ENCODE results near the gene SINHCAF.

DNA sequence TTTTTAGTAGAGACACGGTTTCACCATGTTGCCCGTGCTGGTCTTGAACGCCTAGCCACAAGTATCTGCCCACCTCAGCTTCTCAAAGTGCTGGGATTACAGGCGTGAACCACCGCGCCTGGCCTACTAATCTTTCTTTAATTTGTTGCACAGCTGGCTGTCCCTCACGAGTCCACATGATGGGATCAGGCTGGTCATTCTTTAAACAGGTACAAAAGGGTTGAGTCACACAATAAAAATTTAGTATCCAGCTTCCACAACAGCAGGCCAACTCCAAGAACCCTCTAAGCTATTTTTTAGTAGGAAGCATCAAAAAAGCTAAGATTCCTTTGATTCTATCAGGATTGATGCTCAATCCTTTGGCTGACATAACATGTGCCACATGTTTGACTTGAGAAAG is 17.8 kb downstream of the SINHCAF start:
- TF ChIP-seq EP300 (conservative IDR thresholded peaks at IDR 0.05; ENCODE audit: poor library complexity, severe bottlenecking) (no peak), POLR2AphosphoS5 (IDR thresholded peaks at IDR 0.05) (no peak), REST (IDR thresholded peaks at IDR 0.05; ENCODE audit: borderline replicate concordance) (no peak), EZH2 (IDR thresholded peaks at IDR 0.05; ENCODE audit: borderline replicate concordance, insufficient read depth, low read length, poor library complexity, severe bottlenecking) (no peak), RAD21 (conservative IDR thresholded peaks at IDR 0.05) (no peak)
- TF ChIP-seq, protein P1, sequence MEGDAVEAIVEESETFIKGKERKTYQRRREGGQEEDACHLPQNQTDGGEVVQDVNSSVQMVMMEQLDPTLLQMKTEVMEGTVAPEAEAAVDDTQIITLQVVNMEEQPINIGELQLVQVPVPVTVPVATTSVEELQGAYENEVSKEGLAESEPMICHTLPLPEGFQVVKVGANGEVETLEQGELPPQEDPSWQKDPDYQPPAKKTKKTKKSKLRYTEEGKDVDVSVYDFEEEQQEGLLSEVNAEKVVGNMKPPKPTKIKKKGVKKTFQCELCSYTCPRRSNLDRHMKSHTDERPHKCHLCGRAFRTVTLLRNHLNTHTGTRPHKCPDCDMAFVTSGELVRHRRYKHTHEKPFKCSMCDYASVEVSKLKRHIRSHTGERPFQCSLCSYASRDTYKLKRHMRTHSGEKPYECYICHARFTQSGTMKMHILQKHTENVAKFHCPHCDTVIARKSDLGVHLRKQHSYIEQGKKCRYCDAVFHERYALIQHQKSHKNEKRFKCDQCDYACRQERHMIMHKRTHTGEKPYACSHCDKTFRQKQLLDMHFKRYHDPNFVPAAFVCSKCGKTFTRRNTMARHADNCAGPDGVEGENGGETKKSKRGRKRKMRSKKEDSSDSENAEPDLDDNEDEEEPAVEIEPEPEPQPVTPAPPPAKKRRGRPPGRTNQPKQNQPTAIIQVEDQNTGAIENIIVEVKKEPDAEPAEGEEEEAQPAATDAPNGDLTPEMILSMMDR (IDR thresholded peaks at IDR 0.05; ENCODE audit: poor library complexity, severe bottlenecking), result no peak

Measured in neural cell (in vitro differentiated cells).